HEK293 (cell line): ENCODE measurements around the gene OVOL3.

ENCODE experiments used
- CTCF ChIP-seq: fragments of 450-650 bp; formaldehyde crosslinking; IDR thresholded peaks from 2 replicates; pipeline ENCODE4 v1.5.1; 2016; ENCODE audit warnings: missing biosample characterization, missing genetic modification characterization
- ZNF426 ChIP-seq: fragments of 450-650 bp; formaldehyde crosslinking; IDR thresholded peaks from 2 replicates; pipeline ENCODE4 v1.5.1; 2017; ENCODE audit warnings: missing biosample characterization, missing genetic modification characterization, mild to moderate bottlenecking, inconsistent platforms, moderate library complexity

GRCh38 chr19:36064826-36065225, 46.1 kb upstream of the OVOL3 start:
- no peak for TF ChIP-seq CTCF
- TF ChIP-seq ZNF426, result no peak
